Esophagus (tissue), 2 donors: Measurements from ENCODE around the gene CMIP. TPM values are rescaled to one million over a fixed set of nuclear protein-coding genes. Genes with fewer than 3 reads are reported as not detected.
A peak's percentile ranks its signal among the peaks of the same experiment; 100 is the strongest.

Experiments
- H3K27ac ChIP-seq, 2 donors: one replicate each; pipeline ENCODE4 v1.5.1; 2013; ENCODE audit warnings: low read depth in 2 of 2, mild to moderate bottlenecking in 2 of 2, inconsistent platforms in 1 of 2, low read length in 1 of 2, moderate library complexity in 1 of 2
- H3K27me3 ChIP-seq, 2 donors: one replicate each; pipeline ENCODE4 v1.6.1; 2013; ENCODE audit warnings: low read length in 2 of 2, control low read depth in 1 of 2, mild to moderate bottlenecking in 1 of 2; ENCODE audit not compliant: insufficient read depth in 2 of 2, control insufficient read depth in 1 of 2
- H3K36me3 ChIP-seq, 2 donors: one replicate each; pipeline ENCODE4 v1.6.1; 2013; ENCODE audit warnings: low read length in 1 of 2; ENCODE audit not compliant: control insufficient read depth in 2 of 2, insufficient read depth in 2 of 2
- H3K4me1 ChIP-seq, 2 donors: one replicate each; pipeline ENCODE4 v1.6.1; 2013; ENCODE audit warnings: low read length in 1 of 2; ENCODE audit not compliant: control insufficient read depth in 2 of 2, insufficient read depth in 2 of 2
- H3K4me3 ChIP-seq, 2 donors: one replicate each; pipeline ENCODE4 v1.5.1; 2013; ENCODE audit warnings: low read length in 2 of 2, mild to moderate bottlenecking in 2 of 2, low read depth in 1 of 2, moderate library complexity in 1 of 2
- H3K9me3 ChIP-seq, 2 donors: one replicate each; pipeline ENCODE4 v1.6.1; 2013; ENCODE audit warnings: mild to moderate bottlenecking in 2 of 2, low read depth in 1 of 2, low read length in 1 of 2, moderate library complexity in 1 of 2; ENCODE audit not compliant: control insufficient read depth in 2 of 2, insufficient read depth in 1 of 2
- WGBS, 2 donors: extraction: QIAGEN DNeasy Blood & Tissue Kit; methylation state at CpG; one replicate each; pipeline ENCODE4 v1.1.7; 2013; 5-methylcytosine and 5-hydroxymethylcytosine counted together
- polyA plus RNA-seq, 2 donors: library from polyadenylated mRNA; stranded (reverse); fragments of 200-250 nt; gene quantifications; one replicate each; pipeline ENCODE4 v1.2.3, GENCODE V29; 2013
- donor health status: healthy with polysubstance abuse.
- donor health status: Bipolar disorder and iron deficiency.

CMIP gene
- polyA plus RNA-seq, 2 donors, result 16.9 to 19.3 TPM

- no peaks in the 10 kb centered on the region for H3K9me3 ChIP-seq
- 72 to 75% methylated on average over 12 of the region's 12 CpGs for WGBS, 2 donors
- peaks cover 4 to 21% of the 10 kb centered on the region in 2 donors for H3K4me1 ChIP-seq
- H3K27me3 ChIP-seq, result no peaks in the 10 kb centered on the region
- H3K36me3 ChIP-seq, result peaks cover 2 to 29% of the 10 kb centered on the region in 2 donors
- no peak overlapping the region for H3K27ac ChIP-seq
- no peak overlapping the region for H3K4me3 ChIP-seq
Measured at GRCh38 chr16:81710596-81710995, 266.0 kb downstream of the CMIP start.

GRCh38 chr16:81711657-81712319 is 267.2 kb downstream of the CMIP start:
- H3K9me3 ChIP-seq, result no peaks in the 10 kb centered on the region
- H3K4me1 ChIP-seq, result peaks cover 4 to 21% of the 10 kb centered on the region in 2 donors
- peaks cover 0 to 19% of the 10 kb centered on the region in 2 donors for H3K36me3 ChIP-seq
- 40 to 59% methylated on average over 21 of the region's 21 CpGs for WGBS, 2 donors
- H3K4me3 ChIP-seq, result no peak overlapping the region
- no peaks in the 10 kb centered on the region for H3K27me3 ChIP-seq
- H3K27ac ChIP-seq, result peak overlapping the region; percentile 29 to 61

- WGBS, 2 donors, result 66 to 77% methylated on average over 7 of the region's 7 CpGs
- Histone ChIP-seq H3K36me3 (peaks cover 0 to 10% of the 10 kb centered on the region in 2 donors), H3K9me3 (no peaks in the 10 kb centered on the region), H3K27me3 (no peaks in the 10 kb centered on the region), H3K4me1 (peaks cover 4 to 12% of the 10 kb centered on the region in 2 donors), H3K27ac (no peak overlapping the region), H3K4me3 (no peak overlapping the region)
Measured at GRCh38 chr16:81712681-81713080, 268.1 kb downstream of the CMIP start.

GRCh38 chr16:81713295-81713772 is 268.7 kb downstream of the CMIP start:
- H3K27me3 ChIP-seq, result no peaks in the 10 kb centered on the region
- H3K9me3 ChIP-seq, result no peaks in the 10 kb centered on the region
- WGBS, 2 donors, result 92 to 94% methylated on average over 16 of the region's 16 CpGs
- H3K4me3 ChIP-seq, result no peak overlapping the region
- peaks cover 0 to 4% of the 10 kb centered on the region in 2 donors for H3K36me3 ChIP-seq
- no peak overlapping the region for H3K27ac ChIP-seq
- H3K4me1 ChIP-seq, result peaks cover 0 to 10% of the 10 kb centered on the region in 2 donors

GRCh38 chr16:81713796-81714195 is 269.2 kb downstream of the CMIP start:
- no peaks in the 10 kb centered on the region for H3K27me3 ChIP-seq
- H3K4me1 ChIP-seq, result peaks cover 0 to 10% of the 10 kb centered on the region in 2 donors
- WGBS, 2 donors, result 92 to 96% methylated on average over 11 of the region's 11 CpGs

GRCh38 chr16:81714583-81714982 is 270.0 kb downstream of the CMIP start:
- WGBS, 2 donors, result 94% methylated on average over 7 of the region's 7 CpGs
- H3K4me1 ChIP-seq, result peaks cover 0 to 10% of the 10 kb centered on the region in 2 donors
- no peaks in the 10 kb centered on the region for H3K36me3 ChIP-seq
- H3K9me3 ChIP-seq, result no peaks in the 10 kb centered on the region
- no peak overlapping the region for H3K27ac ChIP-seq
- no peaks in the 10 kb centered on the region for H3K27me3 ChIP-seq
- H3K4me3 ChIP-seq, result no peak overlapping the region

More at GRCh38 chr16:81713796-81714195, 269.2 kb downstream of the CMIP start:
- H3K9me3 ChIP-seq, result no peaks in the 10 kb centered on the region
- H3K4me3 ChIP-seq, result no peak overlapping the region
- no peaks in the 10 kb centered on the region for H3K36me3 ChIP-seq
- H3K27ac ChIP-seq, result no peak overlapping the region

GRCh38 chr16:81715358-81716196 is 271.0 kb downstream of the CMIP start:
- Histone ChIP-seq H3K4me1 (peaks cover under 1 to 11% of the 10 kb centered on the region in 2 donors), H3K36me3 (no peaks in the 10 kb centered on the region), H3K27ac (peak overlapping the region in 1 of 2 donors; percentile 31), H3K9me3 (no peaks in the 10 kb centered on the region), H3K27me3 (no peaks in the 10 kb centered on the region), H3K4me3 (no peak overlapping the region)
- WGBS, 2 donors, result 52 to 60% methylated on average over 11 of the region's 11 CpGs

GRCh38 chr16:81716478-81717225 is 272.0 kb downstream of the CMIP start:
- Histone ChIP-seq H3K27ac (no peak overlapping the region), H3K9me3 (no peaks in the 10 kb centered on the region), H3K27me3 (no peaks in the 10 kb centered on the region), H3K36me3 (no peaks in the 10 kb centered on the region), H3K4me3 (no peak overlapping the region), H3K4me1 (peaks cover 2 to 9% of the 10 kb centered on the region in 2 donors)
- WGBS, 2 donors, result 72 to 75% methylated on average over 10 of the region's 10 CpGs

GRCh38 chr16:81717662-81718189 is 273.1 kb downstream of the CMIP start:
- H3K27ac ChIP-seq, result peak overlapping the region in 1 of 2 donors; percentile 31
- no peak overlapping the region for H3K4me3 ChIP-seq
- H3K27me3 ChIP-seq, result no peaks in the 10 kb centered on the region
- no peaks in the 10 kb centered on the region for H3K9me3 ChIP-seq
- peaks cover 2 to 6% of the 10 kb centered on the region in 2 donors for H3K4me1 ChIP-seq
- no peaks in the 10 kb centered on the region for H3K36me3 ChIP-seq
- 67 to 69% methylated on average over 8 of the region's 8 CpGs for WGBS, 2 donors
